H1 (cell line): ENCODE results near the gene SEC24B. TPM values are rescaled to one million over a fixed set of nuclear protein-coding genes. Genes with fewer than 3 reads are reported as not detected.

ENCODE experiments used
- CTCF ChIA-PET: fragments of 300-600 bp; sonication (Branson Sonifier 250); formaldehyde crosslinking; loops from one replicate; lab custom pipeline; 2021; ENCODE audit not compliant: partially characterized antibody; lab: Charles Lee
- POLR2A ChIA-PET: fragments of 300-600 bp; sonication (Branson Sonifier 250); formaldehyde crosslinking; loops from one replicate; lab custom pipeline; 2021; ENCODE audit warnings: inconsistent platforms; ENCODE audit not compliant: partially characterized antibody; lab: Charles Lee
- DNase-seq, 2 experiments: peaks; one replicate each; pipeline versions ENCODE4 v3.0.0 to v3.0.0-alpha.2; 2010 to 2022; ENCODE audit warnings: low spot score in 2 of 2, low read depth in 1 of 2, mixed read lengths in 1 of 2
- FAIRE-seq: peaks from 2 replicates; lab custom pipeline; 2011; peaks lifted over from hg19 to GRCh38; lab: Jason Lieb, UNC
- H2AFZ ChIP-seq: 2 replicates; pipeline ENCODE4 v1.8.1; 2012; ENCODE audit warnings: low read length, inconsistent platforms
- H2AK5ac ChIP-seq: 2 replicates; pipeline ENCODE4 v1.6.1; 2013; ENCODE audit warnings: low read depth, low read length
- H2BK120ac ChIP-seq: replicated peaks from 2 replicates; pipeline ENCODE3; 2013; ENCODE audit warnings: low read depth, low read length, inconsistent platforms
- H2BK12ac ChIP-seq: 2 replicates; pipeline ENCODE4 v1.6.1; 2013; ENCODE audit warnings: low read depth, low read length
- H2BK15ac ChIP-seq: 2 replicates; pipeline ENCODE4 v1.6.1; 2013; ENCODE audit warnings: low read length
- H2BK20ac ChIP-seq: 2 replicates; pipeline ENCODE4 v1.6.1; 2013; ENCODE audit warnings: low read length
- H2BK5ac ChIP-seq: 2 replicates; pipeline ENCODE4 v1.6.1; 2013; ENCODE audit warnings: low read depth, low read length
- H3K14ac ChIP-seq: 2 replicates; pipeline ENCODE4 v1.6.1; 2013; ENCODE audit warnings: inconsistent platforms; ENCODE audit not compliant: insufficient read length
- H3K18ac ChIP-seq: 2 replicates; pipeline ENCODE4 v1.6.1; 2013; ENCODE audit warnings: low read length; ENCODE audit errors: extremely low read depth
- H3K23ac ChIP-seq: 2 replicates; pipeline ENCODE4 v1.6.1; 2013; ENCODE audit warnings: inconsistent platforms; ENCODE audit not compliant: insufficient read length
- H3K23me2 ChIP-seq: 2 replicates; pipeline ENCODE4 v1.6.1; 2013; ENCODE audit warnings: low read depth, low read length
- H3K27ac ChIP-seq: 2 replicates; pipeline ENCODE4 v1.6.1; 2011; ENCODE audit warnings: low read depth, low read length, inconsistent platforms
- H3K27me3 ChIP-seq, 4 experiments: replicated peaks in 1 of 4; 1 replicate in 1 of 4; 2 replicates in 3 of 4; pipeline versions ENCODE4 v1.6.1 to v1.8.1; 2011 to 2013; ENCODE audit warnings: low read length in 3 of 4, mild to moderate bottlenecking in 3 of 4, inconsistent platforms in 2 of 4, mixed read lengths in 2 of 4, moderate library complexity in 1 of 4; ENCODE audit not compliant: control insufficient read depth in 3 of 4, insufficient read depth in 3 of 4; ENCODE audit errors: extremely low read depth in 1 of 4
- H3K36me3 ChIP-seq, 4 experiments: 2 replicates each; pipeline versions ENCODE4 v1.6.1 to v1.8.1; 2011 to 2013; ENCODE audit warnings: mild to moderate bottlenecking in 4 of 4, low read length in 3 of 4, moderate library complexity in 2 of 4, control low read depth in 1 of 4, inconsistent platforms in 1 of 4; ENCODE audit not compliant: insufficient read depth in 4 of 4, control insufficient read depth in 2 of 4
- H3K4ac ChIP-seq: replicated peaks from 2 replicates; pipeline ENCODE3; 2013; ENCODE audit warnings: low read length, low read depth, mixed read lengths, inconsistent platforms; ENCODE audit not compliant: insufficient read length
- H3K4me1 ChIP-seq, 4 experiments: replicated peaks in 1 of 4; 1 replicate in 1 of 4; 2 replicates in 3 of 4; pipeline versions ENCODE4 v1.6.1 to v1.8.1; 2011 to 2013; ENCODE audit warnings: low read length in 3 of 4, inconsistent platforms in 2 of 4, mixed read lengths in 1 of 4; ENCODE audit not compliant: insufficient read depth in 4 of 4, control insufficient read depth in 3 of 4
- H3K4me2 ChIP-seq, 2 experiments: 2 replicates each; pipeline versions ENCODE4 v1.6.1 to v1.8.1; 2011 to 2013; ENCODE audit warnings: low read depth in 2 of 2, low read length in 2 of 2, control low read depth in 1 of 2, inconsistent platforms in 1 of 2, mild to moderate bottlenecking in 1 of 2; ENCODE audit not compliant: insufficient read depth in 1 of 2
- H3K4me3 ChIP-seq, 4 experiments: fragments of 200-600, 300-600 bp in 1 of 4; sonication (generic), shearing (Covaris generic), sonication (Bioruptor Twin) in 1 of 4; 2 replicates each; pipeline versions ENCODE4 v1.5.1 to v1.8.1; 2011 to 2016; ENCODE audit warnings: low read length in 4 of 4, low read depth in 3 of 4, control low read depth in 2 of 4, inconsistent platforms in 2 of 4, mild to moderate bottlenecking in 2 of 4, mixed read lengths in 1 of 4, moderate library complexity in 1 of 4; ENCODE audit not compliant: insufficient read depth in 2 of 4; ENCODE audit errors: extremely low read depth in 1 of 4
- H3K56ac ChIP-seq: replicated peaks from 2 replicates; pipeline ENCODE3; 2013; ENCODE audit warnings: low read depth, mild to moderate bottlenecking, mixed read lengths, low read length, inconsistent platforms; ENCODE audit not compliant: insufficient read length
- H3K79me1 ChIP-seq: 2 replicates; pipeline ENCODE4 v1.6.1; 2013; ENCODE audit warnings: low read depth, low read length, control low read depth
- H3K79me2 ChIP-seq, 2 experiments: 2 replicates each; pipeline versions ENCODE4 v1.6.1 to v1.8.1; 2012 to 2013; ENCODE audit warnings: low read length in 2 of 2, mild to moderate bottlenecking in 2 of 2, inconsistent platforms in 1 of 2; ENCODE audit not compliant: insufficient read depth in 2 of 2, control insufficient read depth in 1 of 2
- H3K9ac ChIP-seq, 4 experiments: replicated peaks in 1 of 4; 1 replicate in 1 of 4; 2 replicates in 3 of 4; pipeline versions ENCODE4 v1.6.1 to v1.8.1; 2011 to 2013; ENCODE audit warnings: low read depth in 3 of 4, low read length in 3 of 4, control low read depth in 2 of 4, mild to moderate bottlenecking in 2 of 4, moderate library complexity in 2 of 4, inconsistent platforms in 1 of 4; ENCODE audit errors: extremely low read depth in 1 of 4
- H3K9me3 ChIP-seq, 2 experiments: 2 replicates each; pipeline versions ENCODE4 v1.6.1 to v1.8.1; 2012 to 2013; ENCODE audit warnings: mild to moderate bottlenecking in 2 of 2, moderate library complexity in 2 of 2, control low read depth in 1 of 2, inconsistent platforms in 1 of 2, low read depth in 1 of 2, low read length in 1 of 2, mixed read lengths in 1 of 2; ENCODE audit not compliant: insufficient read depth in 2 of 2
- H4K20me1 ChIP-seq, 2 experiments: replicated peaks in 1 of 2; 2 replicates each; pipeline versions ENCODE3 to v1.8.1; 2011 to 2013; ENCODE audit warnings: inconsistent platforms in 2 of 2, low read length in 2 of 2, mild to moderate bottlenecking in 1 of 2; ENCODE audit not compliant: insufficient read depth in 2 of 2, control insufficient read depth in 1 of 2
- H4K5ac ChIP-seq: 2 replicates; pipeline ENCODE4 v1.6.1; 2013; ENCODE audit warnings: low read length, low read depth, mixed read lengths, inconsistent platforms; ENCODE audit not compliant: insufficient read length
- H4K8ac ChIP-seq: 2 replicates; pipeline ENCODE4 v1.8.0; 2013; ENCODE audit warnings: mild to moderate bottlenecking, moderate library complexity, low read length, inconsistent platforms; ENCODE audit not compliant: insufficient read depth; ENCODE audit errors: extremely low read depth
- H4K91ac ChIP-seq: replicated peaks from 2 replicates; pipeline ENCODE3; 2013; ENCODE audit warnings: low read length, mixed read lengths, inconsistent platforms; ENCODE audit not compliant: insufficient read length
- CBX5 ChIP-seq: fragments of 300-800, 300-1000 bp; sonication (generic); IDR thresholded peaks from 2 replicates; pipeline ENCODE4 v1.7.1; 2016; ENCODE audit warnings: antibody characterized with exemption, low read length, low read depth
- WGBS, 2 experiments: shearing (Covaris generic) in 1 of 2; methylation state at CpG; one replicate each; pipeline versions ENCODE4 v1.1.6 to v1.1.7; 2013 to 2015; ENCODE audit warnings: low lambda C conversion rate in 2 of 2, mixed read lengths in 2 of 2, inconsistent platforms in 1 of 2, low coverage in 1 of 2, missing lambda C conversion rate in 1 of 2; ENCODE audit not compliant: insufficient replicate concordance in 2 of 2, insufficient coverage in 1 of 2, insufficient read length in 1 of 2; ENCODE audit errors: extremely low coverage in 1 of 2, missing lambda C conversion rate in 1 of 2; 5-methylcytosine and 5-hydroxymethylcytosine counted together
- polyA plus RNA-seq, 7 experiments: library from polyadenylated mRNA; depleted of rRNA in 3 of 7; stranded (reverse) in 5 of 7; unstranded in 2 of 7; fragments of >200 nt in 5 of 7; fragments of 200-250 nt in 2 of 7; gene quantifications; 1 replicate in 5 of 7; 2 replicates in 1 of 7; 4 replicates in 1 of 7; pipeline versions ENCODE4 v1.2.1 to v1.2.3, GENCODE V29; 2011 to 2013; ENCODE audit warnings: missing spikeins in 2 of 7, mixed read lengths in 2 of 7
- total RNA-seq: library from RNA; stranded (reverse); fragmentation: NEBNext Ultra II Directional; extraction: Animal tissue kit (Norgen Biotek cat#: 25700); gene quantifications from 2 replicates; pipeline ENCODE4 v1.2.1, GENCODE V29; 2021

SEC24B gene
- total and polyA plus RNA-seq, 2 of the 8 experiments (the other 6 are each of a cell fraction or from before 2014, with no cell fraction given) = 25.6 to 30.9 TPM

DNA sequence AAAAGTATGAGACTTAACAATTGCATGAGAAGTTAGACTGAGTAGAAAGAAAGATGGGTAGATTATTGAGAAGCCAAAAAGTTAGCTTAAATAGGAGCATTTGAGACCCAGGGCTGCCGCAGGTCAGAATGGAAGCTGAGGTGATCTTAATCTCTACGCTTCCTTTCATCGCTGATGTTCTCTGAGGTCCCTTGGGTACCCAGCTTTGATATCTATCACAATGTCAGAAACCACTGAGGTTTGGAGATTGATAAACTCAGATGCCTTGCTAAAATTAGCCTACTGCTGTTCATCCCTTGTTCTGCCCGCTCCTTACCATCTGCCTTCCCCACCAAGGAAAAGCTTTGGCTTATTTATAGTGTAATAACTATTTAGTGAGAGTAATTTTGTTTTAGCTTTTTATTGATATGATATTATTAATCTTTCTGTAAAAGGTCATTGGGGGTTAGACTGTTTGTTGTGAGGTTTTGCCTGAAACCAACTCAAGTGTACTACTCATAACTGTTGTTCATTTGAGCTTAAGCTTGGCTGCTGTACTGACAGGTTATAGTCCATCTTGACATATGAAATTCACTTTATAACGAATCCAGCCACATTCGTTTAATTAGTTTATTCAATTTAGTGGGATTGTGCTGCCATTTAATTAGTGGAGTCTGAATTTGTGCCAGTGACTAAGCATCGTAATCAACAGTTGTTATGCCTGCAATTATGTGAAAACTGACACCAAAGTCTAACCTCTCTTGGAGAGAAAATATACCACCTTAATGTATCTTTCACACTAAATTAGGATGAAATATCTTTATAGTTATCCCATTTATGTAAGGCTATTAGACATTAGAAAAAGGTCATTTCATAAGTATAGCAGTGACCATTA, 141.6 kb downstream of the SEC24B start:
- Histone ChIP-seq H2AK5ac (no peak overlapping the region), H3K9me3 (no peaks in the 10 kb centered on the region), H3K27me3 (no peaks in the 10 kb centered on the region), H3K9ac (no peak overlapping the region), H4K20me1 (no peaks in the 10 kb centered on the region), H3K18ac (no peak overlapping the region), H3K27ac (no peak overlapping the region), H2BK120ac (no peak overlapping the region), H4K8ac (no peak overlapping the region), H3K23ac (no peak overlapping the region), H2BK15ac (no peak overlapping the region), H2BK20ac (no peak overlapping the region), H3K4me2 (no peak overlapping the region), H3K4me3 (no peak overlapping the region), H3K79me2 (no peaks in the 10 kb centered on the region), H3K56ac (no peak overlapping the region), H4K5ac (no peak overlapping the region), H2BK5ac (no peak overlapping the region), H3K79me1 (no peaks in the 10 kb centered on the region), H4K91ac (no peak overlapping the region), H3K23me2 (no peaks in the 10 kb centered on the region), H3K4me1 (no peaks in the 10 kb centered on the region), H3K36me3 (no peaks in the 10 kb centered on the region), H3K14ac (no peak overlapping the region), H3K4ac (no peak overlapping the region), H2AFZ (no peak overlapping the region), H2BK12ac (no peak overlapping the region)
- 93% methylated on average over 7 of the region's 7 CpGs; no CpG with 5 or more reads in 1 of the 2 experiments for WGBS, 2 experiments
- FAIRE-seq (no peak), DNase-seq (no peak)
- ChIA-PET POLR2A (no interaction called here), CTCF (interaction anchor here (0.6 to 2.0 kb wide), 8 partner anchors 12 to 652 kb away, joined by 3 to 7 read pairs (median 4); no protein-coding TSS in a partner anchor)
- no peak for TF ChIP-seq CBX5
